GM23338 (cell line): ENCODE data around the gene ANXA3. TPM values are rescaled to one million over a fixed set of nuclear protein-coding genes. Genes with fewer than 3 reads are reported as not detected.

ENCODE experiments used
- ATAC-seq: fragments of 200-7000 bp; cut with Tn5 transposase; 3 replicates; pipeline ENCODE4 v1.9.1; 2020
- DNase-seq: peaks from one replicate; pipeline ENCODE4 v3.0.0-alpha.2; 2015; ENCODE audit warnings: low spot score
- H2AFZ ChIP-seq: fragments of 200-600 bp; sonication (generic); 2 replicates; pipeline ENCODE4 v1.8.0; 2016; ENCODE audit warnings: antibody characterized with exemption, mild to moderate bottlenecking, moderate library complexity
- H3F3A ChIP-seq: fragments of 200-600 bp; sonication (generic); replicated peaks from 2 replicates; pipeline ENCODE4 v1.8.0; 2017; ENCODE audit warnings: antibody characterized with exemption, mixed run types, low read depth
- H3K27ac ChIP-seq: fragments of 200-600 bp; sonication (generic); 2 replicates; pipeline ENCODE4 v1.6.1; 2016; ENCODE audit warnings: low read depth
- H3K27me3 ChIP-seq: fragments of 200-600 bp; sonication (generic); 2 replicates; pipeline ENCODE4 v1.8.0; 2016; ENCODE audit warnings: mild to moderate bottlenecking, mixed run types, moderate library complexity; ENCODE audit not compliant: insufficient read depth
- H3K36me3 ChIP-seq: fragments of 200-600 bp; sonication (generic); 2 replicates; pipeline ENCODE4 v1.8.0; 2016; ENCODE audit warnings: mild to moderate bottlenecking; ENCODE audit not compliant: insufficient read depth
- H3K4me1 ChIP-seq: fragments of 200-600 bp; sonication (generic); 2 replicates; pipeline ENCODE4 v1.8.0; 2016; ENCODE audit warnings: mild to moderate bottlenecking, moderate library complexity; ENCODE audit not compliant: insufficient read depth
- H3K4me2 ChIP-seq: fragments of 200-600 bp; sonication (generic); 2 replicates; pipeline ENCODE4 v1.7.1; 2017; ENCODE audit warnings: mixed run types
- H3K4me3 ChIP-seq: fragments of 200-600 bp; sonication (generic); 2 replicates; pipeline ENCODE4 v1.6.1; 2016; ENCODE audit warnings: mixed run types
- H3K79me2 ChIP-seq: fragments of 200-600 bp; sonication (generic); replicated peaks from 2 replicates; pipeline ENCODE4 v1.8.0; 2017; ENCODE audit warnings: mild to moderate bottlenecking; ENCODE audit not compliant: insufficient read depth
- H3K9me2 ChIP-seq: fragments of 200-600 bp; sonication (generic); 2 replicates; pipeline ENCODE4 v1.8.0; 2017; ENCODE audit not compliant: insufficient read depth
- H4K20me1 ChIP-seq: fragments of 200-600 bp; sonication (generic); replicated peaks from 2 replicates; pipeline ENCODE4 v1.8.0; 2017; ENCODE audit warnings: mild to moderate bottlenecking; ENCODE audit not compliant: insufficient read depth
- H3K27ac Mint-ChIP-seq: 2 replicates; pipeline ENCODE4 v1.8.0; 2020; ENCODE audit warnings: inconsistent platforms, mild to moderate bottlenecking, moderate library complexity, mixed read lengths
- H3K27me3 Mint-ChIP-seq: 3 replicates; pipeline ENCODE4 v1.8.0; 2022; ENCODE audit warnings: low read depth, mild to moderate bottlenecking, moderate library complexity, mixed read lengths, inconsistent platforms; ENCODE audit not compliant: insufficient read depth, poor library complexity
- H3K36me3 Mint-ChIP-seq: 3 replicates; pipeline ENCODE4 v1.8.0; 2021; ENCODE audit warnings: low read depth, mild to moderate bottlenecking, inconsistent platforms, moderate library complexity, mixed read lengths
- H3K4me1 Mint-ChIP-seq: 3 replicates; pipeline ENCODE4 v1.8.0; 2020; ENCODE audit warnings: mild to moderate bottlenecking, inconsistent platforms, mixed read lengths
- H3K4me3 Mint-ChIP-seq: 3 replicates; pipeline ENCODE4 v1.8.0; 2021; ENCODE audit warnings: moderate library complexity, mild to moderate bottlenecking, inconsistent platforms, mixed read lengths
- H3K9me3 Mint-ChIP-seq: 3 replicates; pipeline ENCODE4 v1.8.0; 2020; ENCODE audit warnings: moderate library complexity, mild to moderate bottlenecking, inconsistent platforms, mixed read lengths
- CREB1 ChIP-seq: fragments of 250-450 bp; sonication (Bioruptor Pico); IDR thresholded peaks from 2 replicates; pipeline ENCODE4 v1.5.0; 2020; ENCODE audit warnings: low read depth, mild to moderate bottlenecking, moderate library complexity
- ETS1 ChIP-seq: IDR thresholded peaks from 2 replicates; pipeline ENCODE4 v1.6.1; 2016; ENCODE audit warnings: antibody characterized with exemption
- EZH2 ChIP-seq: fragments of 200-600 bp; sonication (generic); IDR thresholded peaks from one replicate; pipeline ENCODE4 v1.8.0; 2017; ENCODE audit warnings: antibody characterized with exemption, mild to moderate bottlenecking, low read depth; ENCODE audit not compliant: unreplicated experiment
- EZH2phosphoT487 ChIP-seq: fragments of 200-600 bp; sonication (generic); IDR thresholded peaks from one replicate; pipeline ENCODE4 v1.8.1; 2018; ENCODE audit warnings: antibody characterized with exemption; ENCODE audit not compliant: unreplicated experiment
- JUNB ChIP-seq: IDR thresholded peaks from one replicate; pipeline ENCODE4 v1.6.1; 2016; ENCODE audit warnings: antibody characterized with exemption; ENCODE audit not compliant: unreplicated experiment
- NANOG ChIP-seq: IDR thresholded peaks from 2 replicates; pipeline ENCODE4 v1.6.1; 2016; ENCODE audit warnings: antibody characterized with exemption, borderline replicate concordance
- POLR2AphosphoS5 ChIP-seq: IDR thresholded peaks from 2 replicates; pipeline ENCODE4 v1.6.1; 2016; ENCODE audit warnings: antibody characterized with exemption, low read depth
- REST ChIP-seq: IDR thresholded peaks from one replicate; pipeline ENCODE4 v1.6.1; 2018; ENCODE audit warnings: antibody characterized with exemption; ENCODE audit not compliant: unreplicated experiment
- STAT1 ChIP-seq: IDR thresholded peaks from one replicate; pipeline ENCODE4 v1.6.1; 2016; ENCODE audit warnings: antibody characterized with exemption; ENCODE audit not compliant: unreplicated experiment
- ZNF114 ChIP-seq: fragments of 250-450 bp; sonication (Bioruptor Pico); IDR thresholded peaks from 2 replicates; pipeline ENCODE4 v1.5.0; 2020; ENCODE audit warnings: mild to moderate bottlenecking, moderate library complexity
- ZNF331 ChIP-seq: fragments of 250-450 bp; sonication (Bioruptor Pico); IDR thresholded peaks from 2 replicates; pipeline ENCODE4 v1.5.0; 2020; ENCODE audit warnings: low read depth, mild to moderate bottlenecking, moderate library complexity
- polyA plus RNA-seq: library from polyadenylated mRNA; unstranded; fragments of >200 nt; fragmentation: Nextera tagmentation; extraction: Ambion mirVana; gene quantifications from 2 replicates; pipeline ENCODE4 v1.2.1, GENCODE V29; 2016
- total RNA-seq: library from RNA; depleted of rRNA; stranded (reverse); fragments of >200 nt; shearing (Covaris generic); gene quantifications from 2 replicates; pipeline ENCODE4 v1.2.3, GENCODE V29; 2014
- TF ChIP-seq, protein P1 (sequence below): fragments of 250-450 bp; sonication (Bioruptor Pico); IDR thresholded peaks from 2 replicates; pipeline ENCODE4 v1.5.0; 2020; ENCODE audit warnings: mild to moderate bottlenecking, moderate library complexity

ANXA3 gene
- total and polyA plus RNA-seq, 2 experiments from 2014 or later = 20.3 to 31.5 TPM

- TF ChIP-seq EZH2 = no peak
Measured at GRCh38 chr4:78544678-78545077, 6.9 kb upstream of the ANXA3 start (continued).

GRCh38 chr4:78545275-78546246, 6.0 kb upstream of the ANXA3 start:
- Histone ChIP-seq H4K20me1 (no peaks in the 10 kb centered on the region), H3K4me2 (no peak overlapping the region), H3K4me3 (no peak overlapping the region), H3K9me2 (no peaks in the 10 kb centered on the region), H3F3A (no peaks in the 10 kb centered on the region), H3K79me2 (no peaks in the 10 kb centered on the region), H3K27me3 (peaks cover 17% of the 10 kb centered on the region), H3K27ac (no peak overlapping the region), H2AFZ (no peak overlapping the region), H3K36me3 (no peaks in the 10 kb centered on the region), H3K4me1 (peaks cover 5% of the 10 kb centered on the region)
- no peak overlapping the region for H3K27ac Mint-ChIP-seq
- DNase-seq = no peak
- peaks cover 12% of the 10 kb centered on the region for H3K36me3 Mint-ChIP-seq
- peaks cover 13% of the 10 kb centered on the region; the same call in 2 of the 3 replicates for H3K9me3 Mint-ChIP-seq
- H3K27me3 Mint-ChIP-seq = peaks cover 10% of the 10 kb centered on the region
- no peak overlapping the region for H3K4me3 Mint-ChIP-seq
- peaks cover 9% of the 10 kb centered on the region for H3K4me1 Mint-ChIP-seq
- ATAC-seq = no peak
- TF ChIP-seq, protein P1, sequence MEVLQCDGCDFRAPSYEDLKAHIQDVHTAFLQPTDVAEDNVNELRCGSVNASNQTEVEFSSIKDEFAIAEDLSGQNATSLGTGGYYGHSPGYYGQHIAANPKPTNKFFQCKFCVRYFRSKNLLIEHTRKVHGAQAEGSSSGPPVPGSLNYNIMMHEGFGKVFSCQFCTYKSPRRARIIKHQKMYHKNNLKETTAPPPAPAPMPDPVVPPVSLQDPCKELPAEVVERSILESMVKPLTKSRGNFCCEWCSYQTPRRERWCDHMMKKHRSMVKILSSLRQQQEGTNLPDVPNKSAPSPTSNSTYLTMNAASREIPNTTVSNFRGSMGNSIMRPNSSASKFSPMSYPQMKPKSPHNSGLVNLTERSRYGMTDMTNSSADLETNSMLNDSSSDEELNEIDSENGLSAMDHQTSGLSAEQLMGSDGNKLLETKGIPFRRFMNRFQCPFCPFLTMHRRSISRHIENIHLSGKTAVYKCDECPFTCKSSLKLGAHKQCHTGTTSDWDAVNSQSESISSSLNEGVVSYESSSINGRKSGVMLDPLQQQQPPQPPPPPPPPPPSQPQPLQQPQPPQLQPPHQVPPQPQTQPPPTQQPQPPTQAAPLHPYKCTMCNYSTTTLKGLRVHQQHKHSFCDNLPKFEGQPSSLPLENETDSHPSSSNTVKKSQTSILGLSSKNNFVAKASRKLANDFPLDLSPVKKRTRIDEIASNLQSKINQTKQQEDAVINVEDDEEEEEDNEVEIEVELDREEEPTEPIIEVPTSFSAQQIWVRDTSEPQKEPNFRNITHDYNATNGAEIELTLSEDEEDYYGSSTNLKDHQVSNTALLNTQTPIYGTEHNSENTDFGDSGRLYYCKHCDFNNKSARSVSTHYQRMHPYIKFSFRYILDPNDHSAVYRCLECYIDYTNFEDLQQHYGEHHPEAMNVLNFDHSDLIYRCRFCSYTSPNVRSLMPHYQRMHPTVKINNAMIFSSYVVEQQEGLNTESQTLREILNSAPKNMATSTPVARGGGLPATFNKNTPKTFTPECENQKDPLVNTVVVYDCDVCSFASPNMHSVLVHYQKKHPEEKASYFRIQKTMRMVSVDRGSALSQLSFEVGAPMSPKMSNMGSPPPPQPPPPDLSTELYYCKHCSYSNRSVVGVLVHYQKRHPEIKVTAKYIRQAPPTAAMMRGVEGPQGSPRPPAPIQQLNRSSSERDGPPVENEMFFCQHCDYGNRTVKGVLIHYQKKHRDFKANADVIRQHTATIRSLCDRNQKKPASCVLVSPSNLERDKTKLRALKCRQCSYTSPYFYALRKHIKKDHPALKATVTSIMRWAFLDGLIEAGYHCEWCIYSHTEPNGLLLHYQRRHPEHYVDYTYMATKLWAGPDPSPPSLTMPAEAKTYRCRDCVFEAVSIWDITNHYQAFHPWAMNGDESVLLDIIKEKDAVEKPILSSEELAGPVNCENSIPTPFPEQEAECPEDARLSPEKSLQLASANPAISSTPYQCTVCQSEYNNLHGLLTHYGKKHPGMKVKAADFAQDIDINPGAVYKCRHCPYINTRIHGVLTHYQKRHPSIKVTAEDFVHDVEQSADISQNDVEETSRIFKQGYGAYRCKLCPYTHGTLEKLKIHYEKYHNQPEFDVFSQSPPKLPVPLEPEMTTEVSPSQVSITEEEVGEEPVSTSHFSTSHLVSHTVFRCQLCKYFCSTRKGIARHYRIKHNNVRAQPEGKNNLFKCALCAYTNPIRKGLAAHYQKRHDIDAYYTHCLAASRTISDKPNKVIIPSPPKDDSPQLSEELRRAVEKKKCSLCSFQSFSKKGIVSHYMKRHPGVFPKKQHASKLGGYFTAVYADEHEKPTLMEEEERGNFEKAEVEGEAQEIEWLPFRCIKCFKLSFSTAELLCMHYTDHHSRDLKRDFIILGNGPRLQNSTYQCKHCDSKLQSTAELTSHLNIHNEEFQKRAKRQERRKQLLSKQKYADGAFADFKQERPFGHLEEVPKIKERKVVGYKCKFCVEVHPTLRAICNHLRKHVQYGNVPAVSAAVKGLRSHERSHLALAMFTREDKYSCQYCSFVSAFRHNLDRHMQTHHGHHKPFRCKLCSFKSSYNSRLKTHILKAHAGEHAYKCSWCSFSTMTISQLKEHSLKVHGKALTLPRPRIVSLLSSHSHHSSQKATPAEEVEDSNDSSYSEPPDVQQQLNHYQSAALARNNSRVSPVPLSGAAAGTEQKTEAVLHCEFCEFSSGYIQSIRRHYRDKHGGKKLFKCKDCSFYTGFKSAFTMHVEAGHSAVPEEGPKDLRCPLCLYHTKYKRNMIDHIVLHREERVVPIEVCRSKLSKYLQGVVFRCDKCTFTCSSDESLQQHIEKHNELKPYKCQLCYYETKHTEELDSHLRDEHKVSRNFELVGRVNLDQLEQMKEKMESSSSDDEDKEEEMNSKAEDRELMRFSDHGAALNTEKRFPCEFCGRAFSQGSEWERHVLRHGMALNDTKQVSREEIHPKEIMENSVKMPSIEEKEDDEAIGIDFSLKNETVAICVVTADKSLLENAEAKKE = no peak
- TF ChIP-seq ETS1 = no peak
- TF ChIP-seq JUNB = no peak
- no peak for TF ChIP-seq EZH2
- no peak for TF ChIP-seq REST
- no peak for TF ChIP-seq NANOG
- no peak for TF ChIP-seq ZNF331 (CRISPR knock-in tag)
- TF ChIP-seq POLR2AphosphoS5 = no peak
- TF ChIP-seq CREB1 = no peak
- no peak for TF ChIP-seq STAT1
- TF ChIP-seq ZNF114 (CRISPR knock-in tag) = no peak
- no peak for TF ChIP-seq EZH2phosphoT487
